K562 (cell line): ENCODE data around the gene ADAMTS6. TPM values are rescaled to one million over a fixed set of nuclear protein-coding genes. Genes with fewer than 3 reads are reported as not detected.

Source experiments
- ATAC-seq: fragments of 200-7000 bp; cut with Tn5 transposase; 3 replicates; pipeline ENCODE4 v1.9.1; 2020; ENCODE audit warnings: moderate library complexity
- BruUV-seq: library from RNA; stranded (reverse); fragments of 400-500 nt; replicated peaks from 2 replicates; lab custom pipeline; 2021; lab: Mats Ljungman, UMichigan
- CTCF ChIA-PET: fragments of 300-600 bp; formaldehyde crosslinking; extraction: SDS; loops from one replicate; lab custom pipeline; 2021; ENCODE audit warnings: low intra/inter-chr PET ratio; lab: Yijun Ruan, JAX
- POLR2A ChIA-PET: fragments of 300-600, 350-650 bp; sonication (Branson Sonifier 250); formaldehyde crosslinking; extraction: SDS; loops from one replicate; lab custom pipeline; 2021; ENCODE audit warnings: antibody characterized with exemption, inconsistent platforms; lab: Yijun Ruan, JAX
- DNase-seq, 4 experiments: peaks; one replicate each; pipeline versions ENCODE4 v3.0.0 to v3.0.0-alpha.2; 2011 to 2018; ENCODE audit warnings: low spot score in 3 of 4, mixed read lengths in 3 of 4; ENCODE audit errors: extremely low read depth in 1 of 4
- FAIRE-seq: peaks from 2 replicates; lab custom pipeline; 2011; peaks lifted over from hg19 to GRCh38; lab: Jason Lieb, UNC
- H2AFZ ChIP-seq: 2 replicates; pipeline ENCODE4 v1.6.0; 2011; ENCODE audit warnings: low read depth, low read length, control low read depth, inconsistent platforms
- H3K27ac ChIP-seq: fragments of 200-600 bp; 3 replicates; pipeline ENCODE4 v1.8.0; 2011; ENCODE audit warnings: low read depth, mild to moderate bottlenecking, control low read depth, inconsistent platforms, low read length, moderate library complexity, mixed read lengths; ENCODE audit errors: extremely low read depth
- H3K27me3 ChIP-seq, 2 experiments: fragments of 300-600 bp in 1 of 2; 2 replicates in 1 of 2; 3 replicates in 1 of 2; pipeline versions ENCODE4 v1.6.0 to v1.8.0; 2011; ENCODE audit warnings: inconsistent platforms in 2 of 2, low read length in 2 of 2, mild to moderate bottlenecking in 1 of 2, mixed read lengths in 1 of 2, moderate library complexity in 1 of 2; ENCODE audit not compliant: control insufficient read depth in 2 of 2, insufficient read depth in 2 of 2
- H3K36me3 ChIP-seq: fragments of 300-600 bp; 3 replicates; pipeline ENCODE4 v1.8.0; 2011; ENCODE audit warnings: mild to moderate bottlenecking, low read length, inconsistent platforms; ENCODE audit not compliant: control insufficient read depth, insufficient read depth
- H3K4me1 ChIP-seq, 2 experiments: fragments of 200-600 bp in 1 of 2; replicated peaks in 1 of 2; 2 replicates in 1 of 2; 3 replicates in 1 of 2; pipeline versions ENCODE4 v1.5.1 to v1.8.0; 2011; ENCODE audit warnings: inconsistent platforms in 2 of 2, low read length in 2 of 2, mild to moderate bottlenecking in 1 of 2, mixed read lengths in 1 of 2, moderate library complexity in 1 of 2; ENCODE audit not compliant: control insufficient read depth in 2 of 2, insufficient read depth in 2 of 2
- H3K4me2 ChIP-seq: 2 replicates; pipeline ENCODE4 v1.6.1; 2011; ENCODE audit warnings: low read length, control low read depth, inconsistent platforms, mixed read lengths; ENCODE audit not compliant: insufficient read depth
- H3K4me3 ChIP-seq: fragments of 200-600 bp; sonication (generic), shearing (Covaris generic); 2 replicates; pipeline ENCODE4 v1.5.1; 2016; ENCODE audit warnings: control low read depth, inconsistent platforms
- H3K79me2 ChIP-seq: fragments of 200-600 bp; 3 replicates; pipeline ENCODE4 v1.8.0; 2011; ENCODE audit warnings: low read length, inconsistent platforms; ENCODE audit not compliant: control insufficient read depth, insufficient read depth
- H3K9ac ChIP-seq, 2 experiments: 2 replicates each; pipeline versions ENCODE4 v1.6.0 to v1.6.1; 2011; ENCODE audit warnings: low read depth in 2 of 2, low read length in 2 of 2, control low read depth in 1 of 2, inconsistent platforms in 1 of 2, mild to moderate bottlenecking in 1 of 2, mixed read lengths in 1 of 2; ENCODE audit not compliant: insufficient read depth in 1 of 2
- H3K9me1 ChIP-seq: one replicate; pipeline ENCODE4 v1.6.0; 2011; ENCODE audit warnings: inconsistent platforms, mild to moderate bottlenecking, low read length, moderate library complexity; ENCODE audit not compliant: control insufficient read depth, insufficient read depth
- H3K9me3 ChIP-seq: replicated peaks from 2 replicates; pipeline ENCODE4 v1.5.1; 2011; ENCODE audit warnings: low read depth, low read length, inconsistent platforms; ENCODE audit not compliant: control insufficient read depth, insufficient read depth
- H4K20me1 ChIP-seq: replicated peaks from 2 replicates; pipeline ENCODE4 v1.6.1; 2011; ENCODE audit warnings: low read length, inconsistent platforms, mixed read lengths; ENCODE audit not compliant: control insufficient read depth, insufficient read depth
- ARNT ChIP-seq, 2 experiments: fragments of 450-650 bp; IDR thresholded peaks; 2 replicates each; pipeline ENCODE4 v1.6.1; 2016; ENCODE audit warnings: mild to moderate bottlenecking in 1 of 2
- ATF4 ChIP-seq: fragments of 450-650 bp; formaldehyde crosslinking; IDR thresholded peaks from 2 replicates; pipeline ENCODE4 v1.4.0; 2022; ENCODE audit warnings: mild to moderate bottlenecking, moderate library complexity
- BRCA1 ChIP-seq, 2 experiments: fragments of 450-650 bp in 1 of 2; sonication (generic) in 1 of 2; formaldehyde crosslinking in 1 of 2; IDR thresholded peaks; 2 replicates each; pipeline versions ENCODE4 v1.5.0 to v1.6.1; 2017 to 2020; ENCODE audit warnings: mild to moderate bottlenecking in 1 of 2, missing genetic modification reagents in 1 of 2
- GABPB1 ChIP-seq: sonication (generic); formaldehyde crosslinking; IDR thresholded peaks from 2 replicates; pipeline ENCODE4 v1.8.0; 2022; ENCODE audit warnings: mild to moderate bottlenecking, missing genetic modification reagents
- HDAC8 ChIP-seq: fragments of 450-650 bp; IDR thresholded peaks from 2 replicates; pipeline ENCODE4 v1.6.1; 2016; ENCODE audit warnings: mild to moderate bottlenecking, missing genetic modification characterization, moderate library complexity, missing compliant biosample characterization
- NONO ChIP-seq, 2 experiments: fragments of 200-400 bp in 1 of 2; fragments of 450-650 bp in 1 of 2; formaldehyde crosslinking in 1 of 2; IDR thresholded peaks; 2 replicates each; pipeline ENCODE4 v1.6.1; 2017; ENCODE audit warnings: low read depth in 2 of 2, mild to moderate bottlenecking in 2 of 2, moderate library complexity in 2 of 2, low read length in 1 of 2
- RBM15 ChIP-seq: fragments of 200-400 bp; formaldehyde crosslinking; IDR thresholded peaks from 2 replicates; pipeline ENCODE4 v1.6.1; 2018; ENCODE audit warnings: mild to moderate bottlenecking, low read length, moderate library complexity; ENCODE audit not compliant: insufficient read depth
- THRA ChIP-seq: fragments of 450-650 bp; IDR thresholded peaks from 2 replicates; pipeline ENCODE4 v1.6.1; 2017; ENCODE audit warnings: mild to moderate bottlenecking, moderate library complexity
- TRIM28 ChIP-seq: fragments of 450-650 bp; IDR thresholded peaks from 2 replicates; pipeline ENCODE4 v1.6.1; 2017
- ZNF3 ChIP-seq: fragments of 250-450 bp; sonication (Bioruptor Pico); IDR thresholded peaks from 2 replicates; pipeline ENCODE4 v1.5.0; 2021; ENCODE audit warnings: mild to moderate bottlenecking, moderate library complexity
- ZNF511 ChIP-seq: sonication (generic); formaldehyde crosslinking; IDR thresholded peaks from 2 replicates; pipeline ENCODE4 v1.8.0; 2022; ENCODE audit warnings: mild to moderate bottlenecking, missing genetic modification reagents
- WGBS: fragments of 100-300 bp; shearing (Covaris generic); methylation state at CpG from one replicate; pipeline ENCODE4 v1.1.6; 2016; ENCODE audit warnings: low coverage, mixed read lengths; ENCODE audit not compliant: insufficient coverage; ENCODE audit errors: missing lambda C conversion rate; 5-methylcytosine and 5-hydroxymethylcytosine counted together
- in situ Hi-C: fragments of 300-500 bp; cut with MboI; formaldehyde crosslinking; loops from 4 replicates; pipeline ENCODE4 v1.15.0; 2018; ENCODE audit warnings: inconsistent platforms, mixed read lengths
- intact Hi-C: fragments of 100-400 bp; cut with micrococcal nuclease; formaldehyde crosslinking; loops from 2 replicates; pipeline ENCODE4 v1.14.2; 2022
- polyA plus RNA-seq, 8 experiments: library from polyadenylated mRNA; depleted of rRNA in 4 of 8; stranded (reverse) in 5 of 8; unstranded in 3 of 8; fragments of >200 nt; fragmentation: Nextera tagmentation in 2 of 8; fragmentation: Illumina TruSeq in 1 of 8; extraction: Ambion mirVana in 2 of 8; extraction: Trizol in 1 of 8; gene quantifications; 2 replicates each; pipeline versions ENCODE4 v1.2.1 to v1.2.3, GENCODE V29; 2011 to 2014; ENCODE audit warnings: inconsistent platforms in 1 of 8, missing spikeins in 1 of 8
- total RNA-seq, 7 experiments: library from RNA; depleted of rRNA in 6 of 7; stranded (reverse); fragments of >200 nt in 6 of 7; fragmentation: Illumina TruSeq in 2 of 7; extraction: Trizol in 2 of 7; gene quantifications; 2 replicates each; pipeline versions ENCODE4 v1.2.1 to v1.2.3, GENCODE V29; 2011 to 2021; ENCODE audit warnings: low replicate concordance in 1 of 7
- TF ChIP-seq, protein P1 (sequence below): sonication (generic); formaldehyde crosslinking; IDR thresholded peaks from 2 replicates; pipeline ENCODE4 v1.8.0; 2022; ENCODE audit warnings: mild to moderate bottlenecking, low read depth, missing genetic modification reagents

ADAMTS6 gene
- total and polyA plus RNA-seq, 9 of the 15 experiments (the other 6 are each of a cell fraction or from before 2014, with no cell fraction given), result 0.57 to 5.3 (median 1.5) TPM

GRCh38 chr5:65461490-65461889 is 20.2 kb downstream of the ADAMTS6 start:
- FAIRE-seq (no peak), ATAC-seq (no peak), DNase-seq (no peak)
- no peaks in the 10 kb centered on the region for H3K9me3 ChIP-seq
- H3K9ac ChIP-seq, result no peak overlapping the region
- no TSS peak for BruUV-seq
- no peak overlapping the region for H3K4me3 ChIP-seq
- no peak overlapping the region for H2AFZ ChIP-seq
- POLR2A ChIA-PET, result no interaction called here
- H3K27ac ChIP-seq, result no peak overlapping the region
- no peaks in the 10 kb centered on the region for H3K4me1 ChIP-seq
- TF ChIP-seq TRIM28, result no peak
- TF ChIP-seq HDAC8 (tag), result no peak
- TF ChIP-seq RBM15, result no peak
- TF ChIP-seq ATF4 (CRISPR knock-in tag), result no peak
- in situ Hi-C loops (no loop called here), intact Hi-C loops (no loop called here)
- H3K9me1 ChIP-seq, result no peaks in the 10 kb centered on the region
- no peak overlapping the region for H3K4me2 ChIP-seq
- H3K79me2 ChIP-seq, result no peaks in the 10 kb centered on the region
- CTCF ChIA-PET, result no interaction called here
- no peaks in the 10 kb centered on the region for H4K20me1 ChIP-seq
- no peaks in the 10 kb centered on the region for H3K27me3 ChIP-seq
- no peaks in the 10 kb centered on the region for H3K36me3 ChIP-seq

DNA sequence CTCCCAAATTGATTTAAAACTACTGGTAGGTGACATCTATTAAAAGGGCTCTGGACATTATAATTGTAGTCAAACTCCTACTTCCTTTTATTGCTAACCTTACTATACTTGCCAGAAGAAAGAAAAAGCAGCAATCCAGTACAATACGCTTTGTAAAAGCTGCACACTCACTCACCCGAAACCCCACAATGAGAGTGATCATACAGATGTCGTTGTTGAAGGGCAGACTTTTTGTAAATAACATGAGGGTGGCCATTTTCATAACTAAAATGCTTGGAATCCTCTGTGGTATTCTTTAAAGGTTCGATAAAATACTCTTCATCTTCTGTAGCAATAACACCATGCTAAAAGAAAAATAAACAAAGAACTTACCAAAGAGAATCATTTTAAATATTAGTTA is 21.7 kb downstream of the ADAMTS6 start:
- intact Hi-C loops (no loop called here), in situ Hi-C loops (no loop called here)
- Histone ChIP-seq H3K9me3 (no peaks in the 10 kb centered on the region), H3K9me1 (no peaks in the 10 kb centered on the region), H3K9ac (no peak overlapping the region), H3K27me3 (no peaks in the 10 kb centered on the region), H3K79me2 (no peaks in the 10 kb centered on the region), H3K36me3 (no peaks in the 10 kb centered on the region), H3K4me1 (no peaks in the 10 kb centered on the region), H4K20me1 (no peaks in the 10 kb centered on the region), H3K4me2 (no peak overlapping the region), H2AFZ (no peak overlapping the region), H3K27ac (no peak overlapping the region), H3K4me3 (no peak overlapping the region)
- 31% methylated on average over 4 of the region's 4 CpGs for WGBS
- no peak for ATAC-seq
- POLR2A ChIA-PET, result no interaction called here
- CTCF ChIA-PET, result no interaction called here
- FAIRE-seq, result no peak
- no peak for DNase-seq
- no TSS peak for BruUV-seq
- TF ChIP-seq ZNF3 (CRISPR knock-in tag) (no peak), ARNT (IDR thresholded peaks at IDR 0.05) (no peak), GABPB1 (CRISPR knock-in tag) (no peak), ZNF511 (CRISPR knock-in tag) (no peak), BRCA1 (IDR thresholded peaks at IDR 0.05) (no peak), BRCA1 (CRISPR knock-in tag; IDR thresholded peaks at IDR 0.05) (no peak), THRA (no peak), NONO (IDR thresholded peaks at IDR 0.05; ENCODE audit: low read depth in 2 of 2, low read length in 1 of 2) (no peak)
- TF ChIP-seq, protein P1, sequence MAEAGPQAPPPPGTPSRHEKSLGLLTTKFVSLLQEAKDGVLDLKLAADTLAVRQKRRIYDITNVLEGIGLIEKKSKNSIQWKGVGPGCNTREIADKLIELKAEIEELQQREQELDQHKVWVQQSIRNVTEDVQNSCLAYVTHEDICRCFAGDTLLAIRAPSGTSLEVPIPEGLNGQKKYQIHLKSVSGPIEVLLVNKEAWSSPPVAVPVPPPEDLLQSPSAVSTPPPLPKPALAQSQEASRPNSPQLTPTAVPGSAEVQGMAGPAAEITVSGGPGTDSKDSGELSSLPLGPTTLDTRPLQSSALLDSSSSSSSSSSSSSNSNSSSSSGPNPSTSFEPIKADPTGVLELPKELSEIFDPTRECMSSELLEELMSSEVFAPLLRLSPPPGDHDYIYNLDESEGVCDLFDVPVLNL (CRISPR knock-in tag), result no peak
